ENCODE data around the gene RIPK3.

RIPK3 gene

DNA sequence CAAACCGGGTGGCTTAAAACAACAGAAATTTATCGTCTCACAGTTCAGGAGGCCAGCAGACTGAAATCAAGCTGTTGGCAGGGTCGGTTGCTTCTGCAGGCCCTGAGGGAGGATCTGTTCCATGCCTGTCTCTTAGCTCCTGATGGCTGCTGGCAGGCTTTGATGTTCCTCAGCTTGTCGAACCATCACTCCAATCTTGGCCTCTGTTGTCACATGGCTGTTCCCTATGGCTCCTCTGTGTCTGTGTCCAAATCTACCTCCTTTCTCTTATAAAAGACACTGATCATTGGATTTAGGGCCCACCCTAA lies 42.2 kb upstream of the RIPK3 start:
- no peak for TF ChIP-seq CTCF (conservative IDR thresholded peaks at IDR 0.05; ENCODE audit: low read depth, low read length)
- no peak for DNase-seq (ENCODE audit: low read depth)
- H3K4me3 ChIP-seq (ENCODE audit: low read length), result no peak overlapping the region

GRCh38 chr14:24381363-24382063 lies 41.7 kb upstream of the RIPK3 start:
- no peak for DNase-seq (ENCODE audit: low read depth)
- no peak for TF ChIP-seq CTCF (conservative IDR thresholded peaks at IDR 0.05; ENCODE audit: low read depth, low read length)
- H3K4me3 ChIP-seq (ENCODE audit: low read length), result no peak overlapping the region

- TF ChIP-seq CTCF (conservative IDR thresholded peaks at IDR 0.05; ENCODE audit: low read depth, low read length), result no peak
- H3K4me3 ChIP-seq (ENCODE audit: low read length), result no peak overlapping the region
- no peak for DNase-seq (ENCODE audit: low read depth)
Measured at GRCh38 chr14:24379907-24380730, 40.3 kb upstream of the RIPK3 start.

DNA sequence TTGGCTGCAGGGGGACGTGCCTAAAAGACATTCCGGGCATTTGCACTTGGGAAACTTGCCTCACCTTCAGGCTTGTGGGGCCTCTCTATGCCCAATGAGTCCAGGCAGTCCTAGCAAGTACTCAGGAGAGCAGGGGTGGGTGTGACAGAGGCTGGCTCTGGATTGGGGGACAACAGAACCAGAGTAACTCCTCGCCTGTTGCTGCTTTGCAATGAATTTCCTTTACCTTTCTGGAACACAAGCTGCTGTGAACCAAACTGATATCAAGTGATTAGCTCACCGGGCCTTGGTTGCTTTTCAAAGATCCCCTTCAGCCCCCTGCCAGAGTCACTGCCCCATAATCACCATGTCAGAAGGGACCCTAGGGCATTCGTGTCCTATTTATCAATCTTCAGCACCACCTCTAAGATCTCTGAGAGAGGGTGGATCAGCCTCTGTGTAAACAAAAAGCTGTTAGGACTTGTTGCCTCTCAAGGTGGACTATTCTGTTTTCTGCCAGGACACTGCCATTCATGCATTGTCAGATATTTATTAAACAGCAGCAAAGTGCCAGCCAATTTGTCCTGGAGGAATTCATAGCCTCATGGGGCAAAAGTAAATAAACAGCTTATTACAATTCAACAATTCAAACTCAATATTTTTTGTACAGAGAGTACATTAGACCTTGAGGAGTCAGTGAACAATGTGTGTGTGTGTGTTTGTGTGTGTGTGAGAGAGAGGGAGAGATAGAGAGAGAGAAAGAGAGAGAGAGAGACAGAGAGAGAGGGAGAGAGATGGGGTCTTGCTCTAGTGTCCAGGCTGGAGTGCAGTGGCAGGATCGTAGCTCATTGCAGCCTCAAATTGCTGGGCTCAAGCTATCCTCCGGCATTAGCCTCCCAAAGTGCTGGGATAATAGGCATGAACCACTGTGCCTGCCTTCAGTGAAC lies 39.5 kb upstream of the RIPK3 start:
- no peak overlapping the region for H3K4me3 ChIP-seq (ENCODE audit: low read length)
- no peak for TF ChIP-seq CTCF (conservative IDR thresholded peaks at IDR 0.05; ENCODE audit: low read depth, low read length)
- no peak for DNase-seq (ENCODE audit: low read depth)

- no peak for DNase-seq (ENCODE audit: low read depth)
- no peak for TF ChIP-seq CTCF (conservative IDR thresholded peaks at IDR 0.05; ENCODE audit: low read depth, low read length)
- no peak overlapping the region for H3K4me3 ChIP-seq (ENCODE audit: low read length)
Measured at GRCh38 chr14:24378327-24378726, 38.5 kb upstream of the RIPK3 start.

GRCh38 chr14:24377657-24378056 lies 37.9 kb upstream of the RIPK3 start:
- TF ChIP-seq CTCF (conservative IDR thresholded peaks at IDR 0.05; ENCODE audit: low read depth, low read length), result no peak
- no peak for DNase-seq (ENCODE audit: low read depth)
- H3K4me3 ChIP-seq (ENCODE audit: low read length), result no peak overlapping the region
